Chondrocyte (in vitro differentiated cells): ENCODE data around the gene AMER2. TPM values are rescaled to one million over a fixed set of nuclear protein-coding genes. Genes with fewer than 3 reads are reported as not detected.

Experiments
- DNase-seq: peaks from one replicate; pipeline ENCODE4 v3.0.0; 2021; ENCODE audit warnings: mixed read lengths, low spot score
- H3K27ac Mint-ChIP-seq: one replicate; pipeline ENCODE4 v1.8.0; 2021; ENCODE audit warnings: mild to moderate bottlenecking, moderate library complexity, mixed read lengths; ENCODE audit not compliant: unreplicated experiment
- H3K27me3 Mint-ChIP-seq: 2 replicates; pipeline ENCODE4 v1.8.0; 2021; ENCODE audit warnings: low read depth, mixed read lengths
- H3K36me3 Mint-ChIP-seq: 2 replicates; pipeline ENCODE4 v1.8.0; 2021; ENCODE audit warnings: low read depth, mixed read lengths
- H3K4me1 Mint-ChIP-seq: 2 replicates; pipeline ENCODE4 v1.8.0; 2021; ENCODE audit warnings: low read depth, mild to moderate bottlenecking, mixed read lengths
- H3K4me3 Mint-ChIP-seq: one replicate; pipeline ENCODE4 v1.8.0; 2021; ENCODE audit warnings: mild to moderate bottlenecking, moderate library complexity, mixed read lengths; ENCODE audit not compliant: unreplicated experiment
- H3K9me3 Mint-ChIP-seq: 2 replicates; pipeline ENCODE4 v1.8.0; 2021; ENCODE audit warnings: low read depth, mixed read lengths
- total RNA-seq: library from RNA; stranded (reverse); gene quantifications from 3 replicates; pipeline ENCODE4 v1.2.1, GENCODE V29; 2021
- TF ChIP-seq, protein P1 (sequence below): fragments of 200-600 bp; sonication (generic); IDR thresholded peaks from 2 replicates; pipeline ENCODE4 v1.5.0; 2021; ENCODE audit warnings: antibody characterized with exemption, mild to moderate bottlenecking, moderate library complexity

Gene AMER2
- total RNA-seq, 1 donor from 2014 or later: not detected

DNA sequence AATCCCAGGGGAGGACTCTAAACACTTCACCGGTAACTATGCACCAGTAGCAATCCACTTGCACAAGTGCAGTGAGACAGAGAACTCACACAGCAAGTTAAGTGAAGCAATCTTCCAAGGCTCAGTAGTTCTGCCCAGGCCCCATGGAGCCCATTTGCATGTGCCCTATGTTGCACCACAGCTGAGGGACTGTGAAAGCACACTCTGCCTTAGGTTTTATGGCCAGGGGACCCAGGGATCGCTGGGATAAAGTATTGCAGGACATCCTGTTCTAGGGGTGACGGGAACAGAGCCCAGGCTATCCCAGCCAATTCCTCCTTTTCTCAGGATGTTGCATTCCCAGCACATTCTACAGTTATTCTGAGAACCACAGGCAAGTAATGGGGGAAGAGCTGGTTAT is 6.0 kb upstream of the AMER2 start:
- no peaks in the 10 kb centered on the region for H3K4me1 Mint-ChIP-seq
- no peaks in the 10 kb centered on the region for H3K36me3 Mint-ChIP-seq
- H3K4me3 Mint-ChIP-seq: no peak overlapping the region
- H3K9me3 Mint-ChIP-seq: peaks cover 4% of the 10 kb centered on the region
- DNase-seq: no peak
- TF ChIP-seq, protein P1, sequence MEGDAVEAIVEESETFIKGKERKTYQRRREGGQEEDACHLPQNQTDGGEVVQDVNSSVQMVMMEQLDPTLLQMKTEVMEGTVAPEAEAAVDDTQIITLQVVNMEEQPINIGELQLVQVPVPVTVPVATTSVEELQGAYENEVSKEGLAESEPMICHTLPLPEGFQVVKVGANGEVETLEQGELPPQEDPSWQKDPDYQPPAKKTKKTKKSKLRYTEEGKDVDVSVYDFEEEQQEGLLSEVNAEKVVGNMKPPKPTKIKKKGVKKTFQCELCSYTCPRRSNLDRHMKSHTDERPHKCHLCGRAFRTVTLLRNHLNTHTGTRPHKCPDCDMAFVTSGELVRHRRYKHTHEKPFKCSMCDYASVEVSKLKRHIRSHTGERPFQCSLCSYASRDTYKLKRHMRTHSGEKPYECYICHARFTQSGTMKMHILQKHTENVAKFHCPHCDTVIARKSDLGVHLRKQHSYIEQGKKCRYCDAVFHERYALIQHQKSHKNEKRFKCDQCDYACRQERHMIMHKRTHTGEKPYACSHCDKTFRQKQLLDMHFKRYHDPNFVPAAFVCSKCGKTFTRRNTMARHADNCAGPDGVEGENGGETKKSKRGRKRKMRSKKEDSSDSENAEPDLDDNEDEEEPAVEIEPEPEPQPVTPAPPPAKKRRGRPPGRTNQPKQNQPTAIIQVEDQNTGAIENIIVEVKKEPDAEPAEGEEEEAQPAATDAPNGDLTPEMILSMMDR: no peak
- H3K27me3 Mint-ChIP-seq: peaks cover 42% of the 10 kb centered on the region
- no peak overlapping the region for H3K27ac Mint-ChIP-seq

DNA sequence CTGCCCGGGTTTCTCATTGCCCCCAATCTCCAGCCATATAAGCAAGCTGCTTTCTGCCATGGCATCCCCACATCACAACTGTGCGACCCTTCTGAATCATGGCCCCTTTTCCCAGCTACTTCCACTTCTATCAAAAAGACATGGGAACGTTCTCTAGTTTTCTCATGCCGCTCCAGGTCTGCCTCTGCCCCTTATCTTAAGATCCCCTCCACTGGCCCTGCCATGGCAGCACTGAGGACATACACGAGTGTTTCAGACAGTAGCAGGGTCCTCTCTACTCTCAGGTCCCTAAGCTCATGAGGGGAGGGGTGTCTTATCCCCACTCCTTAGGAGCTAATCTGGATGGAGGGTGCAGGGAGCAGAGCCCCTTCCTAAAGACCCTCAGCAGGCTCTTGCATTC is 5.5 kb upstream of the AMER2 start:
- TF ChIP-seq, protein P1: no peak
- no peak overlapping the region for H3K4me3 Mint-ChIP-seq
- DNase-seq: no peak
- no peaks in the 10 kb centered on the region for H3K4me1 Mint-ChIP-seq
- H3K9me3 Mint-ChIP-seq: peaks cover 4% of the 10 kb centered on the region
- no peaks in the 10 kb centered on the region for H3K36me3 Mint-ChIP-seq
- peaks cover 44% of the 10 kb centered on the region for H3K27me3 Mint-ChIP-seq
- H3K27ac Mint-ChIP-seq: no peak overlapping the region

DNA sequence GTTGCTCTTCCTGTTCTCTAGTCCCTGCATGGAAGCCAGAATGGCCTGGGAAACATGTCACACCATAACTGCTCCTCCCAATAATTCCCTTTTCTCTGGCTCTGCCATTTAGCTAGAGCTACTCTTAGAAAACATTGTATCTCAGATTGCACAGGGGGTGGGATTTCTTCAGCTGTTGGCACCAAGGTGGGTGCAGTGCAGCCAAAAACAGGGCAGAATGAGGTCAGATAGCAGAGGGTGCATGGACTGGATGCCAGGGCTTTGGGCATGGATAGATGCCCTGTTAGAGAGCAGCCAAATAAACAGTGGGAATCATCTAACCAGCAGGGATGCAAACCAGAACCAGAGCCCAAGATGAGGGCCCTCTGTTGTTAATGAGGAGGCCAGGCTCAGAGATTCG is 4.9 kb upstream of the AMER2 start:
- peaks cover 4% of the 10 kb centered on the region for H3K9me3 Mint-ChIP-seq
- H3K4me3 Mint-ChIP-seq: no peak overlapping the region
- H3K36me3 Mint-ChIP-seq: no peaks in the 10 kb centered on the region
- TF ChIP-seq, protein P1: no peak
- no peak for DNase-seq
- peaks cover 49% of the 10 kb centered on the region for H3K27me3 Mint-ChIP-seq
- H3K27ac Mint-ChIP-seq: no peak overlapping the region
- H3K4me1 Mint-ChIP-seq: peaks cover under 1% of the 10 kb centered on the region

DNA sequence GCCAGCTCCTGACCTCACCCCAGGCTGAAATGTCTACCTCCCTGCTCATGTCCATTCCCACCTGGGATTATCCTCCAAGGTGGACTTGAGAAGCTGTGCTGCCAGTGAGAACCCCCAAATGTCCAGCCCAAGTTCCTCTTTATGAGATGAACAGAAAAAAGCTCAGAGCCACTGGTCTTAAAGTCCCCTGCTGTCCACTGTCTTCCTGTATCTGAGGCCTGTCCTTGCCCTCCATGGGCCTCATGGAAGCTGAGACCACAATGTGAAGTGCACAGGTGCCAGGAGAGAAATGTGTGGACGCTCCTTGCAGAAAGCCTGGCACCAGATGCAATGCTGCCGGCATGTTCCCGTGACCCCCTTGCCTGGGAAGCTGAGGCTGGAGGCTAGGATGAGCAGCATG is 3.3 kb upstream of the AMER2 start:
- Mint-ChIP-seq H3K27me3 (peaks cover 59% of the 10 kb centered on the region), H3K4me3 (no peak overlapping the region), H3K4me1 (peaks cover 10% of the 10 kb centered on the region), H3K9me3 (peaks cover 4% of the 10 kb centered on the region), H3K27ac (no peak overlapping the region), H3K36me3 (peaks cover 1% of the 10 kb centered on the region)
- no peak for DNase-seq
- TF ChIP-seq, protein P1: no peak

DNA sequence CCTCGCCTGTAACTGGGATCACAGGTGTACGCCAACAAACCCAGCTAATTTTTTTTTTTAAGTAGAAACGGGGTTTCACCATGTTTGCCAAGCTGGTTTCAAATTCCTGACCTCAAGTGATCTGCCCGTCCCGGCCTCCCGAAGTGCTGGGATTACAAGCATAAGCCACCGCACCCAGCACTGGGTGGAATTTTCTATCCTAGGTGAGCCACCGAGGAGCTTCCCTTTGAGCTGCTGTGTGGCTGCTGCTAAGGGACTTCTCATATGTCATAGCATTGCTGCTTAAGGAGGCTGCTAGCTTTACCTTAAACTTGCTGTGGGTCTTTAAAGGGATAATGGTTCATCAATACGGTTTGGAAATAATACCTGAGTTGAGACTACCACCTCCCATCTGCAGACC is 2.9 kb upstream of the AMER2 start:
- peaks cover 62% of the 10 kb centered on the region for H3K27me3 Mint-ChIP-seq
- DNase-seq: no peak
- no peak overlapping the region for H3K27ac Mint-ChIP-seq
- H3K36me3 Mint-ChIP-seq: peaks cover 1% of the 10 kb centered on the region
- TF ChIP-seq, protein P1: no peak
- no peak overlapping the region for H3K4me3 Mint-ChIP-seq
- peaks cover 10% of the 10 kb centered on the region for H3K4me1 Mint-ChIP-seq
- peaks cover 4% of the 10 kb centered on the region for H3K9me3 Mint-ChIP-seq
